Vagina (tissue), 2 donors: ENCODE measurements around the gene MAGEF1. TPM values are rescaled to one million over a fixed set of nuclear protein-coding genes. Genes with fewer than 3 reads are reported as not detected.

Experiments
- DNase-seq, 2 donors: peaks; one replicate each; pipeline ENCODE4 v3.0.0-alpha.2; 2017; ENCODE audit errors: extremely low spot score in 2 of 2
- H3K27ac ChIP-seq: fragments of 200-600 bp; sonication (generic); one replicate; pipeline ENCODE4 v1.5.1; 2019
- H3K27me3 ChIP-seq: fragments of 200-600 bp; sonication (generic); one replicate; pipeline ENCODE4 v1.5.1; 2019
- H3K36me3 ChIP-seq, 2 donors: fragments of 200-600 bp; sonication (generic); one replicate each; pipeline ENCODE4 v1.5.1; 2017 to 2019
- H3K4me1 ChIP-seq: fragments of 200-600 bp; sonication (generic); one replicate; pipeline ENCODE4 v1.5.1; 2019
- H3K4me3 ChIP-seq, 2 donors: fragments of 200-600 bp; sonication (generic); 1 replicate in 1 of 2; 2 replicates in 1 of 2; pipeline ENCODE4 v1.5.1; 2016 to 2019
- H3K9me3 ChIP-seq: fragments of 200-600 bp; sonication (generic); one replicate; pipeline ENCODE4 v1.5.1; 2019
- CTCF ChIP-seq, 3 experiments: fragments of 450-650 bp in 2 of 3; fragments of 200-600 bp in 1 of 3; sonication (generic) in 1 of 3; IDR thresholded peaks; one replicate each; pipeline ENCODE4 v1.5.1; 2017 to 2019; ENCODE audit warnings: antibody characterized with exemption in 3 of 3, mild to moderate bottlenecking in 2 of 3, moderate library complexity in 2 of 3
- POLR2A ChIP-seq, 2 donors: fragments of 450-650 bp; IDR thresholded peaks; one replicate each; pipeline ENCODE4 v1.6.1; 2017; ENCODE audit warnings: antibody characterized with exemption in 2 of 2, mild to moderate bottlenecking in 2 of 2, moderate library complexity in 2 of 2
- POLR2AphosphoS5 ChIP-seq, 2 donors: sonication (generic); formaldehyde crosslinking; IDR thresholded peaks; one replicate each; pipeline ENCODE4 v1.9.0; 2017; ENCODE audit warnings: antibody characterized with exemption in 2 of 2, mild to moderate bottlenecking in 2 of 2, low read depth in 1 of 2; ENCODE audit not compliant: insufficient read depth in 1 of 2
- intact Hi-C: fragments of 100-400 bp; cut with DNase I; formaldehyde crosslinking; loops from one replicate; pipeline ENCODE4 v1.15.1; 2023
- total RNA-seq: library from RNA; depleted of rRNA; stranded (reverse); fragments of >200 nt; gene quantifications from one replicate; pipeline ENCODE4 v1.2.3, GENCODE V29; 2016

The MAGEF1 gene
- total RNA-seq, 1 donor from 2014 or later: 25.5 TPM

- Histone ChIP-seq H3K4me1 (peaks cover 17% of the 10 kb centered on the region), H3K27ac (no peak overlapping the region), H3K9me3 (no peaks in the 10 kb centered on the region), H3K36me3 (no peaks in the 10 kb centered on the region), H3K4me3 (no peak overlapping the region), H3K27me3 (no peaks in the 10 kb centered on the region)
- intact Hi-C loops: loop anchor here (5.0 kb wide), 1 partner anchor 58 kb away; no protein-coding TSS in a partner anchor
- TF ChIP-seq CTCF (IDR thresholded peaks at IDR 0.05): no peak
- peak in 1 of 2 donors; percentile 78 for DNase-seq
Observed at GRCh38 chr3:184719709-184720108, 7.8 kb upstream of the MAGEF1 start.

GRCh38 chr3:184718431-184718830, 6.6 kb upstream of the MAGEF1 start:
- TF ChIP-seq POLR2A (IDR thresholded peaks at IDR 0.05): no peak
- TF ChIP-seq POLR2AphosphoS5 (IDR thresholded peaks at IDR 0.05; ENCODE audit: insufficient read depth in 1 of 2, low read depth in 1 of 2): no peak
- no peak for TF ChIP-seq CTCF (IDR thresholded peaks at IDR 0.05)
- Histone ChIP-seq H3K4me3 (no peak overlapping the region), H3K4me1 (peaks cover 17% of the 10 kb centered on the region), H3K27me3 (no peaks in the 10 kb centered on the region), H3K27ac (no peak overlapping the region), H3K9me3 (no peaks in the 10 kb centered on the region), H3K36me3 (no peaks in the 10 kb centered on the region)
- intact Hi-C loops: loop anchor here (5.0 kb wide), 1 partner anchor 59 kb away; no protein-coding TSS in a partner anchor
- peak in 1 of 2 donors; percentile 76 for DNase-seq

- no peaks in the 10 kb centered on the region for H3K36me3 ChIP-seq
- intact Hi-C loops: loop anchor here (5.0 kb wide), 1 partner anchor 60 kb away; no protein-coding TSS in a partner anchor
- H3K9me3 ChIP-seq: no peaks in the 10 kb centered on the region
- no peaks in the 10 kb centered on the region for H3K27me3 ChIP-seq
- DNase-seq: peak in 1 of 2 donors; percentile 83
- no peak overlapping the region for H3K4me3 ChIP-seq
- TF ChIP-seq POLR2AphosphoS5 (IDR thresholded peaks at IDR 0.05; ENCODE audit: insufficient read depth in 1 of 2, low read depth in 1 of 2): no peak
- no peak for TF ChIP-seq CTCF (IDR thresholded peaks at IDR 0.05)
- TF ChIP-seq POLR2A (IDR thresholded peaks at IDR 0.05): no peak
- H3K27ac ChIP-seq: peak overlapping the region; percentile 53
- peaks cover 17% of the 10 kb centered on the region for H3K4me1 ChIP-seq
Observed at GRCh38 chr3:184717399-184717983, 5.6 kb upstream of the MAGEF1 start.

GRCh38 chr3:184716622-184717398, 4.9 kb upstream of the MAGEF1 start:
- intact Hi-C loops: loop anchor here (5.0 kb wide), 1 partner anchor 60 kb away; no protein-coding TSS in a partner anchor
- peak; percentile 70 to 86 for DNase-seq
- peak overlapping the region; percentile 53 for H3K27ac ChIP-seq
- peak overlapping the region in 1 of 2 donors; percentile 9 for H3K4me3 ChIP-seq
- no peaks in the 10 kb centered on the region for H3K9me3 ChIP-seq
- TF ChIP-seq POLR2A (IDR thresholded peaks at IDR 0.05) (no peak), POLR2AphosphoS5 (IDR thresholded peaks at IDR 0.05; ENCODE audit: insufficient read depth in 1 of 2, low read depth in 1 of 2) (peak in 1 of 2 donors; percentile 53)
- no peaks in the 10 kb centered on the region for H3K36me3 ChIP-seq
- peaks cover 17% of the 10 kb centered on the region for H3K4me1 ChIP-seq
- no peaks in the 10 kb centered on the region for H3K27me3 ChIP-seq

- H3K27me3 ChIP-seq: no peaks in the 10 kb centered on the region
- intact Hi-C loops: loop anchor here (5.0 kb wide), 1 partner anchor 61 kb away; no protein-coding TSS in a partner anchor
- no peak for DNase-seq
- no peak for TF ChIP-seq POLR2A (IDR thresholded peaks at IDR 0.05)
- TF ChIP-seq POLR2AphosphoS5 (IDR thresholded peaks at IDR 0.05; ENCODE audit: insufficient read depth in 1 of 2, low read depth in 1 of 2): no peak
- TF ChIP-seq CTCF (IDR thresholded peaks at IDR 0.05): no peak
- no peak overlapping the region for H3K4me3 ChIP-seq
- peak overlapping the region; percentile 53 for H3K27ac ChIP-seq
- peaks cover 19% of the 10 kb centered on the region for H3K4me1 ChIP-seq
- H3K36me3 ChIP-seq: no peaks in the 10 kb centered on the region
- H3K9me3 ChIP-seq: no peaks in the 10 kb centered on the region
Observed at GRCh38 chr3:184715943-184716621, 4.2 kb upstream of the MAGEF1 start.
